K562 (cell line): ENCODE results near the gene MTHFS.
"Not testable (repeated sequence)": the region's sequence is repeated elsewhere in the genome, so short reads cannot be mapped to it uniquely, and the experiment has no call there.

ENCODE experiments used
- CREM ChIP-seq: IDR thresholded peaks from 2 replicates; pipeline ENCODE4 v1.6.1; 2014; ENCODE audit warnings: antibody characterized with exemption, low read depth
- GABPA ChIP-seq: fragments of 200-800 bp; sonication (Bioruptor generic); conservative IDR thresholded peaks from 2 replicates; pipeline ENCODE4 v1.6.1; 2016; ENCODE audit warnings: low read depth, missing genetic modification characterization, missing compliant biosample characterization
- HNRNPH1 ChIP-seq: fragments of 200-400 bp; formaldehyde crosslinking; optimal IDR thresholded peaks from 2 replicates; pipeline ENCODE3; 2017; ENCODE audit warnings: low read depth, mild to moderate bottlenecking, low read length, moderate library complexity
- TF ChIP-seq, protein P1 (sequence below), 3 experiments: IDR thresholded peaks in 2 of 3; conservative IDR thresholded peaks in 1 of 3; 2 replicates each; pipeline ENCODE4 v1.5.1; 2011 to 2012; ENCODE audit warnings: low read length in 3 of 3, mild to moderate bottlenecking in 3 of 3, control low read depth in 2 of 3, improper control_type of control experiment in 1 of 3, inconsistent platforms in 1 of 3, low read depth in 1 of 3, mixed read lengths in 1 of 3, moderate library complexity in 1 of 3; ENCODE audit not compliant: insufficient read depth in 2 of 3
- TF ChIP-seq, protein P2 (sequence below), 2 experiments: fragments of 450-650 bp; IDR thresholded peaks; 2 replicates each; pipeline ENCODE4 v1.6.1; 2016; ENCODE audit warnings: mild to moderate bottlenecking in 2 of 2, borderline replicate concordance in 1 of 2, low read depth in 1 of 2, moderate library complexity in 1 of 2
- TF ChIP-seq, protein P3 (sequence below): sonication (generic); formaldehyde crosslinking; IDR thresholded peaks from 2 replicates; pipeline ENCODE4 v1.8.1; 2023; ENCODE audit warnings: mild to moderate bottlenecking, missing genetic modification reagents

GRCh38 chr15:79898786-79899185 is 2.0 kb upstream of the MTHFS start:
- not testable (repeated sequence) for TF ChIP-seq HNRNPH1; CREM; GABPA (tag)
- TF ChIP-seq, protein P1, sequence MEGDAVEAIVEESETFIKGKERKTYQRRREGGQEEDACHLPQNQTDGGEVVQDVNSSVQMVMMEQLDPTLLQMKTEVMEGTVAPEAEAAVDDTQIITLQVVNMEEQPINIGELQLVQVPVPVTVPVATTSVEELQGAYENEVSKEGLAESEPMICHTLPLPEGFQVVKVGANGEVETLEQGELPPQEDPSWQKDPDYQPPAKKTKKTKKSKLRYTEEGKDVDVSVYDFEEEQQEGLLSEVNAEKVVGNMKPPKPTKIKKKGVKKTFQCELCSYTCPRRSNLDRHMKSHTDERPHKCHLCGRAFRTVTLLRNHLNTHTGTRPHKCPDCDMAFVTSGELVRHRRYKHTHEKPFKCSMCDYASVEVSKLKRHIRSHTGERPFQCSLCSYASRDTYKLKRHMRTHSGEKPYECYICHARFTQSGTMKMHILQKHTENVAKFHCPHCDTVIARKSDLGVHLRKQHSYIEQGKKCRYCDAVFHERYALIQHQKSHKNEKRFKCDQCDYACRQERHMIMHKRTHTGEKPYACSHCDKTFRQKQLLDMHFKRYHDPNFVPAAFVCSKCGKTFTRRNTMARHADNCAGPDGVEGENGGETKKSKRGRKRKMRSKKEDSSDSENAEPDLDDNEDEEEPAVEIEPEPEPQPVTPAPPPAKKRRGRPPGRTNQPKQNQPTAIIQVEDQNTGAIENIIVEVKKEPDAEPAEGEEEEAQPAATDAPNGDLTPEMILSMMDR (IDR thresholded peaks at IDR 0.05 in 2 of 3, conservative IDR thresholded peaks at IDR 0.05 in 1 of 3; ENCODE audit: insufficient read depth in 2 of 3, low read depth in 1 of 3, low read length in 3 of 3): not testable (repeated sequence)
- TF ChIP-seq, protein P2, sequence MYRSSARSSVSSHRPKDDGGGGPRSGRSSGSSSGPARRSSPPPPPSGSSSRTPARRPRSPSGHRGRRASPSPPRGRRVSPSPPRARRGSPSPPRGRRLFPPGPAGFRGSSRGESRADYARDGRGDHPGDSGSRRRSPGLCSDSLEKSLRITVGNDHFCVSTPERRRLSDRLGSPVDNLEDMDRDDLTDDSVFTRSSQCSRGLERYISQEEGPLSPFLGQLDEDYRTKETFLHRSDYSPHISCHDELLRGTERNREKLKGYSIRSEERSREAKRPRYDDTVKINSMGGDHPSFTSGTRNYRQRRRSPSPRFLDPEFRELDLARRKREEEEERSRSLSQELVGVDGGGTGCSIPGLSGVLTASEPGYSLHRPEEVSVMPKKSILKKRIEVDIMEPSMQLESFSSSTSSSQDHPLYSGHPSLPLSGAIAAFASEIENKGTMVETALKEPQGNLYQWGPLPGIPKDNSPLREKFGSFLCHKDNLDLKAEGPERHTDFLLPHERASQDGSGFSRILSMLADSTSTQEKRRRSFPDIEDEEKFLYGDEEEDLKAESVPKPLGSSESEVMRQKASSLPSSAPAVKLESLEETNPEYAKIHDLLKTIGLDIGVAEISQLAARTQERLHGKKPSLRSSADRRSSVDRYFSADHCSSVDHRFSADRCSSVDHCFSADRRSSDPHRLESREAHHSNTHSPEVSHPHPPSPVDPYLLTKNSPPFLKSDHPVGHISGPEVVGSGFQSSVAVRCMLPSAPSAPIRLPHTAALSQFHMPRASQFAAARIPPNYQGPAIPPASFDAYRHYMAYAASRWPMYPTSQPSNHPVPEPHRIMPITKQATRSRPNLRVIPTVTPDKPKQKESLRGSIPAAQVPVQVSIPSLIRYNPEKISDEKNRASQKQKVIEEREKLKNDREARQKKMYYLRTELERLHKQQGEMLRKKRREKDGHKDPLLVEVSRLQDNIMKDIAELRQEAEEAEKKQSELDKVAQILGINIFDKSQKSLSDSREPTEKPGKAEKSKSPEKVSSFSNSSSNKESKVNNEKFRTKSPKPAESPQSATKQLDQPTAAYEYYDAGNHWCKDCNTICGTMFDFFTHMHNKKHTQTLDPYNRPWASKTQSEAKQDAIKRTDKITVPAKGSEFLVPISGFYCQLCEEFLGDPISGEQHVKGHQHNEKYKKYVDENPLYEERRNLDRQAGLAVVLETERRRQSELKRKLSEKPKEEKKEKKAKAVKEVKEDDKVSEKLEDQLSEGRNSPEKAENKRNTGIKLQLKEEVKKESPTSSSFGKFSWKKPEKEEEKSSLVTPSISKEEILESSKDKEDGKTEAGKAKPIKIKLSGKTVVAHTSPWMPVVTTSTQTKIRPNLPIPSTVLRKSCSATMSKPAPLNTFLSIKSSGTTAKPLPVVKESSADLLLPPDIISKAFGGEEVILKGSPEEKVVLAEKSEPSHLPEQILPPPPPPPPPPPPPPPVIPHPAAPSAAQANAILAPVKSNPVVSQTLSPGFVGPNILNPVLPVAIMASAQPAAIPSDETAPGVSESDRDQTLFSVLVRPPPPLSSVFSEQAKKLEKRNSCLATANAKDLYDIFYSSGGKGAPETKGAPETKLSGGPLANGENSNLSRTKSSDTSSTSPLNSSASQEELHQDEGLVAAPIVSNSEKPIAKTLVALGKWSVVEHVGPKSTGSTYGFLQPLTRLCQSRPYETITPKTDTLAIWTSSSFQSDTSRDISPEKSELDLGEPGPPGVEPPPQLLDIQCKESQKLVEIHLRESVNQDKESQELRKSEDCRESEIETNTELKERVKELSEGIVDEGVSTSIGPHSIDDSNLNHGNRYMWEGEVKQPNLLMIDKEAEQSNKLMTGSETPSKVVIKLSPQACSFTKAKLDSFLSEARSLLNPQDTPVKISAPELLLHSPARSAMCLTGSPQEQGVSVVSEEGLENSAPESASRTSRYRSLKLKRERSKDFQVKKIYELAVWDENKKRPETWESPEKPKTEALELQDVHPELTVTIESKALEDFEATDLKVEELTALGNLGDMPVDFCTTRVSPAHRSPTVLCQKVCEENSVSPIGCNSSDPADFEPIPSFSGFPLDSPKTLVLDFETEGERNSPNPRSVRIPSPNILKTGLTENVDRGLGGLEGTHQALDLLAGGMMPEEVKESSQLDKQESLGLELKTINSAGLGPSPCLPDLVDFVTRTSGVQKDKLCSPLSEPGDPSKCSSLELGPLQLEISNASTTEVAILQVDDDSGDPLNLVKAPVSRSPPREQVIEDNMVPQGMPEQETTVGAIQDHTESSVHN (IDR thresholded peaks at IDR 0.05; ENCODE audit: borderline replicate concordance in 1 of 2, low read depth in 1 of 2): not testable (repeated sequence)
- TF ChIP-seq, protein P3, sequence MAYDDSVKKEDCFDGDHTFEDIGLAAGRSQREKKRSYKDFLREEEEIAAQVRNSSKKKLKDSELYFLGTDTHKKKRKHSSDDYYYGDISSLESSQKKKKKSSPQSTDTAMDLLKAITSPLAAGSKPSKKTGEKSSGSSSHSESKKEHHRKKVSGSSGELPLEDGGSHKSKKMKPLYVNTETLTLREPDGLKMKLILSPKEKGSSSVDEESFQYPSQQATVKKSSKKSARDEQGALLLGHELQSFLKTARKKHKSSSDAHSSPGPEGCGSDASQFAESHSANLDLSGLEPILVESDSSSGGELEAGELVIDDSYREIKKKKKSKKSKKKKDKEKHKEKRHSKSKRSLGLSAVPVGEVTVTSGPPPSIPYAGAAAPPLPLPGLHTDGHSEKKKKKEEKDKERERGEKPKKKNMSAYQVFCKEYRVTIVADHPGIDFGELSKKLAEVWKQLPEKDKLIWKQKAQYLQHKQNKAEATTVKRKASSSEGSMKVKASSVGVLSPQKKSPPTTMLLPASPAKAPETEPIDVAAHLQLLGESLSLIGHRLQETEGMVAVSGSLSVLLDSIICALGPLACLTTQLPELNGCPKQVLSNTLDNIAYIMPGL (CRISPR knock-in tag): not testable (repeated sequence)
